CD4-positive, alpha-beta T cell treated with Interleukin-17A for 4 hours (primary cell): ENCODE results near the gene H19.

Experiments
- DNase-seq: peaks from one replicate; pipeline ENCODE4 v3.0.0-alpha.2; 2020; ENCODE audit warnings: mixed read lengths

H19 gene

GRCh38 chr11:1997755-1998154 lies at the start of gene H19:
TSS of gene H19 (minus strand) at chr11:1997842.
- DNase-seq: no peak

DNA sequence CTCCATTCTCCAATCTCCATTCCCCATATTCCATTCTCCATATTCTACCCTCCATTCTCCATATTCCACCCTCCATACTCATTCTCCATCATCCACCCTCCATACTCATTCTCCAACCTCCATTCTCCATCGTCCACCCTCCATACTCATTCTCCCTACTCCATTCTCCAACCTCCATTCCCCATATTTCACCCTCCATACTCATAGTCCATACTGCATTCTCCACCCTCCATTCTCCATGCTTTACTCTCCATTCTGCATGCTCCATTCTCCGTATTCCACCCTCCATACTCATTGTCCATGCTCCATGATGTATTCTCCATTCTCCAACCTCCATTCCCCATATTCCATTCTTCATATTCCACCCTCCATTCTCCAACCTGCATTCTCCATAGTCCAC lies 44.3 kb upstream of the H19 start:
- DNase-seq: no peak

DNA sequence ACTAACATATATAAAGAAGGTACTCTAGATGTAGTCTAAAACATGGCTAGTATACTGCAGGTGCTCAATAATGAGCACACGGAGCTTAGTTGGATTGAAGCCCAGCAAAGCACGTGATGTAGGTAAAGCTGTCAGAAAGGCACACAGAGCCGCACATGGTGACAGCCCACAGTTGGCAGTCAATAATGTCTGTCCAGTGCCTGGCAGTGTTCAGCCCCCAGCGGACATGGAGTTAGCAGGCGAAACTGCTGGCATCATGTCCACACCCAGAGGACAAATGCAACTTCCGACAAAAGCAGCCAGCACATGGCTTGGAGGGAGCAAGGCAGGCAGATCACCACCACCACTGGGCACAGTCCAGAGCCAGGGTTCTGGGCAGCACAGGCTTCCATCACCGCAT lies 43.5 kb upstream of the H19 start:
- no peak for DNase-seq

DNA sequence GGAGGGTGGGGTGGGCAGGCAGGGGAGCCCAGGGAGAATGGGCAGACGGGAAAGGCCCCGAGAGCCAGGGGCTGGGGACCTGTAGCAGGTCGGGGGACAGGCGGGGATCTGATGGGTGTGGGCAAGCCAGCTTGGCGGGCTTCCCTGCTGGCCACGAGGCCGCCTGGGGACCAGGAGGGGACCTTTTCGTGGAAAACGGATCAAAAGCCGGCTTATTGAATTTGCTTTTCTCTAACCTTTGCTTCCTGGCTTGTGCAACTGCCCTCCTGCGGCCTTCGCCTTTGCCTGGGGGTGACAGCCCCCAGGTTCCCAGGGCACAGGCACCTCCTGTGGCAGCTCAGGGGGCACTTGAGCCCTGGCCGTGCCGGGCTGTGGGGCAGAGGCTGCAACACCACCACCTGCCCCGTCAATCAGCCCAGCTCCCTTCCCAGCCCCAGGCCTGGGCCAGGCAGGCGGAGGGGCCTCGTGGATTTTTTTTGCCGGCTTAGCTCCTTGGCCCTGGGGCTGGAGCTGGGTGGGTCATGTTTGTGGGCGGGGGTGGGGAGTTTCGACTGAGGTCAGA lies 41.6 kb upstream of the H19 start:
- no peak for DNase-seq

DNA sequence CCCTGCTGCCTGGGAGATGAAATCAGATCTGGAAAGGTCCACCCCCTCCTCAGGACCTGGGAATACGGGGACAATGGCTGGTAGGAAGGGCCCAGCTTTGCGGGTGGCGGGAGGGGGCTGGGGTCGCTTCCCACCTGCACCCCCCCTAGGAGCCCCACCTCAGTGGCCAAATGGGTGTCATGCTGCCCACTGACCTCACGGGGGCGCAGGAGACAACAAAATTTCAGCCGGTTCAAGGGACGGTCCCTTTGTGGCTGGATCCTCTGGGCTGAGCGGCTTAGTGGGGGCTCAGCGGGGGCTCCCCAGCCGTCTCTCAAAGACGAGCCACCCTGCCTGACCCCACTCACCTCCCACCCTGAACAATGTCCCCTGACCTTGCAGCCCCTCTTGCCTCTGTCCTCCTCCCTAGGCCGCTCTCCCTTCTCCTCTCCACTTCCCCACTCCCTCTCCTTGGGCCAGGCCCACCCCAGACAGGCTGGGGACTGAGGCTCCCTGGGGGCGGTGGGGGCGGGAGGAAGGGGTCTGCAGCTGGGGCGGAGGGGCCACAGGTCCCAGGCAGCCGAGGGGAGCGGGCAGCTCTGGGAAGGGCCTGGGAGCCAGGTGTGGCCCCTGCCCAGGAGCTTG lies 39.3 kb upstream of the H19 start:
- DNase-seq: no peak

DNA sequence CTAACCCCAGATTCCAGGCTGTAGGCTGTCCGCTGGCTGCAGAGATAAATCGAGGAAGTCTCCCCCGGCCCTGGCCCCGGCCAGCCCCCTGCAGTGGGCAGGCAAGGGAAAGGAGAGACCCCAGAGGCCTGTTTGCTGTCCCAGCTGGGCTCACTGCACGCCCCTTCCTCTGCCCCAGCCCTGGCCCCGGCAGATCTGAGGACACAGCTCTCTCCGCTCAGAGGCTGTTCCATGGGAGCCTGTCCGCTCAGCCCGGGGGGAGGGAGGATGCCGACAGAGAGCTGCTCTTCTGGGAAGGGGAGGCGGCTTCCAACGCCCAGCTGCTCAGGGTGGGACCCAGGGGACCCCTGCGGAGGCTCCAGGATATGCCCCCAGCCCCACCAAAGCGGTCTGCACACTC lies 37.7 kb upstream of the H19 start:
- DNase-seq: no peak

DNA sequence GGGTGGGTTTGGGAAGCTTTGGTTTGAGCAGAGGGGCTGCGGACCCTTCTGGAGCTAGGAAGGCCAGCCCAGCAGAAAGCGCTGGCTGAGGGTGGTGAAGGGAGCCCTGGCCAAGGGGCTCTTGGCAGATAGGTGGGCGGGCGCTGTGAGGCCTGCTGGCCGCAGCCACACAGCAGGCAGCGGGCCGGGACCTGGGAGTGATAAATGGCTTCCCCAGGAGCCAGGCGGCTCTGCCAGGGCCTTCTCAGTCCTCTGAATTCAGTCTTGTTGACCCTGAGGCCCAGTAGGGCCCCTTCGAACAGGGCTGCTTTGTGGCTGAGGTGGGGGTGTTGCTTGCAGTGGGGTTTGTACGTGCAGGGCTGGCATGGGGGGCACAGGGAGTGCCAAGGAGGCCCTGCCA lies 33.4 kb upstream of the H19 start:
- no peak for DNase-seq

- no peak for DNase-seq
Observed at GRCh38 chr11:2027708-2028107, 30.1 kb upstream of the H19 start.

GRCh38 chr11:2015025-2015424 lies 17.4 kb upstream of the H19 start:
- no peak for DNase-seq

- no peak for DNase-seq
Observed at GRCh38 chr11:2012440-2012839, 14.8 kb upstream of the H19 start.

DNA sequence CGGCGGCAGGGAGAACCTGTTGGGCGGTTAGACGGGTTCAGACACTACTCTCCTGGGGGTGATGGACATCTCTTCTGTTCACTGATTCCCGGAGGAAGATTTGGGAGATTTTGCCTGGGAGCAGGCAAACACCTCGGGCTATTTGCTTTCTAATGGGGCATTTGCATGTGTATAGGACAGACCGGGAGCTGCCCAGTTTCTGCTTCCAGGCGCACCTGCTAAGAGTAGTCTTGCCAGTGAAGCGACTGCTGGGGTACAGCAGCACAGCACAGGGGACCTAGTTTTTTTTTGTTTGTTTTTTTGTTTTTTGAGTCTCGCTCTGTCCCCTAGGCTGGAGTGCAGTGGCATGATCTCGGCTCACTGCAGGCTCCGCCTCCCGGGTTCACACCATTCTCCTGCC lies 6.8 kb upstream of the H19 start:
- no peak for DNase-seq

DNA sequence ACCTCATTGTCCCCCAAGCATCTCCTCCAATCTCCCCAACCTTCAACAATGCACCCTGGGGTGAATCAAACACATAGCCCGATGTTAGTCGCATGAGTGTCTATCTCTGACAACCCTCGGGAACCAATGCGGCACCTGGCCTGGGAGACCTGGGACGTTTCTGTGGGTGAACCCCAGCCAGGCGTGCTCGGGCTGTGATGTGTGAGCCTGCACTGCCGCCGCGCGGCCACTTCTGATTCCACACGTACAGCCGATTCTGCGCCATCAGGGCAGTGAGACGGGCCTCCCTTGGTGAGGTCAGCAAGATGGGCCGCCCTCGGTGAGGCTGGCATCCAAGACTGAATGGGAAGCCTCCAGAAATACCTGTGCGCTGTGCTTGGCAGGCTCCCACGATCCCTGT lies 5.2 kb upstream of the H19 start:
- no peak for DNase-seq

DNA sequence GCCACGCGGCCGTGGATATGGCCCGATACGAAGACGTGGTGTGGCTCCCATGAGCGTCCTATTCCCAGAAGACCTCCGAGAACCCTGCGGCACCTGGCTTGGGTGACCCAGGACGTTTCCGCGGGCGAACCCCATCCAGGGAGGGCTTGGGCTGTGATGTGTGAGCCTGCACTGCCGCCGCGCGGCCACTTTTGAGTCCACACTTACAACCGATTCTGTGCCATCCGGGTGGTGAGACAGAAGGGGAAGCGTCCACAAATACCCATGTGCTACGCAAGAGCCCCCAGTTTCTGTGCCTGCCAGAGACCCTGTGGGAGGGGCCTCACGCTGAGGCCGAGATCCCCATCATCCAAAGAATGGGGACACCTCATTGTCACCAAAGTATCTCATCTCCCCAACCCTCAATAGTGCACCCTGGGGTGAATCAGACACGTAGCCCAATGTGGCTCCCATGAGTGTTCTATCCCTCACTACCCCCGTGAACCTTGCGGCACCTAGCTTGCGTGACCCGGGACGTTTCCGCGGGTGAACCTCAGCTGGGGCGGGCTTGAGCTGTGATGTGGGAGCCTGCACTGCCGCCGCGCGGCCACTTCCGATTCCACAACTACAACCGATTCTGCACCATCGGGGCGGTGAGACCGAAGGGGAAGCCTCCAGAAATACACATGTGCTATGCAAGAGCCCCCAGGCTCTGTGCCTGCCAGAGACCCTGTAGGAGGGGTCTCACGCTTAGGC lies 4.6 kb upstream of the H19 start:
- DNase-seq: no peak

DNA sequence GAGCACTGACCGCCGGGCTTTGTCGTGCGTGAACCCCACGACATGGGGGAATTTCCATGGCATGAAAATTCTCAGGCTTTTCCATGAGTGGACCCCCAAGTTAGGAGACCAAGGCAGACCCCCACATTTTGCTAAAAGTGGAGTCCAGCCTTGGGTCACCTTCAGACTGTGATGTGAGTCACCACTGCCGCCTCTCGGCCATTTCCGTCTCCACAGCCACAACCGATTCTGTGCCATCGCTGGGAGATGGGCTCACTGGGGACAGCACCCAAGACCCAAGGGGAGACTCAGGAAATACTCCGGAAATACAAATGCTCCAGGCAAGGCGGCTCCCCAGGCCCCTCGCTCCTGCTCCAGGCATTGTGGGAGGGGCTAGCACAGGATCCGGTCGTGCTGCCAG lies 1.2 kb upstream of the H19 start:
- DNase-seq: no peak

DNA sequence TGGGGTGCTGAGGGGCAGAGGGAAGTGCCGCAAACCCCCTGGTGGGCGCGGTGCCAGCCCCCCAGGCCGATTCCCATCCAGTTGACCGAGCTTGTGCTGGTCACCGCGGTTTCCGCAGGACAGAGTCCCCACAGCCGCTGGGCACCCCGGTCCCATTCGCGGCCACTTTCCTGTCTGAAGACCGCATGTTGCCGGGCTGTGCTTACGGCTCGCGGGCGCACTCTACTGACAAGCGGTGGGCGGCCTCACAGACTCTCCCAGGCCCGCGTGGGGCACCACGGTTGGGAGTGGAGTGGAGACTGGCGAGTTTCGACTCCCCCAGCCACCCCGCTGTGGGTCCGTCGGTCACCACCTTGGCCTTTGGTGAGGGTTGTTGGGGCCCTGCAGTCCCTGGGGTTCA lies 648 bp upstream of the H19 start:
- no peak for DNase-seq

- no peak for DNase-seq
Observed at GRCh38 chr11:1994121-1994520, 3.5 kb downstream of the H19 start.

DNA sequence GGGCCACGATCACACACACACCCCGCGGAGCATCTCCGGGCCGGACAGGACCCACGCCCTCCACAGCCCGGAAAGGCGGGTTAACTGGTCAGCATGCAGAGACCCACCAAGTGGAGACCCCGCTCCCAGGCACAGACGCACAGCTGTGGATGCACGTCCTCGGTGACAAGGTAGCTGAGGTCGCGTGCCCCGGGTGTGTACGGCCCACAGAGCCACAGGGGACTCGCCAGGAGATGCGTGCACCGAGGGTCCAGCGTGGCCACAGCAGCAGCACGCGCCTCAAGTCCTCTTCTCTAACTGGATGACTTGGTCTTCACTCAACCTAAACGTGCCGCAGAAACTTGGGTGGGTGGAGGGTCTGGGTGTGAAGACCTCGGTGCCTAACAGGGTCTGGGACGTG lies 5.5 kb downstream of the H19 start:
- no peak for DNase-seq

- no peak for DNase-seq
Observed at GRCh38 chr11:1990872-1991578, 6.6 kb downstream of the H19 start.

DNA sequence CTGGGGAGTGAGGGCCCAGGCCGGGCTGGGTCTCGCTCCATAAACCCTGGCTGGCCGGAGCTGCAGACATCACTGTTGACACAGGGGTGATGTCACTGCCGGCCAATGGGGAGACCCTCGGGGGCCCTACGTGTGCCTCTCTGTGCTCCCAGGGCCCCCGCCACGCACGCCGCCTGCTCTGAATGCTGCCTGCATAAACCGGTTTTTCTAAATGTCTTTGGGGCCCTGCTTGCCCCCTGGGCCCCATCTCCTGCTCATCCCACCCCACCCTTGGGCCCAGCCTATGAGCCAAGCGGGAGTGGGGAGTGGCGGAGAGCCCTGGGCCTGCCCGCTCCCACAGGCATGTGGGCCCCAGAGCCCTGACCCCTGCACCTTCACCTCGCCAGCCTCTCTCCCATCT lies 7.7 kb downstream of the H19 start:
- DNase-seq: no peak

DNA sequence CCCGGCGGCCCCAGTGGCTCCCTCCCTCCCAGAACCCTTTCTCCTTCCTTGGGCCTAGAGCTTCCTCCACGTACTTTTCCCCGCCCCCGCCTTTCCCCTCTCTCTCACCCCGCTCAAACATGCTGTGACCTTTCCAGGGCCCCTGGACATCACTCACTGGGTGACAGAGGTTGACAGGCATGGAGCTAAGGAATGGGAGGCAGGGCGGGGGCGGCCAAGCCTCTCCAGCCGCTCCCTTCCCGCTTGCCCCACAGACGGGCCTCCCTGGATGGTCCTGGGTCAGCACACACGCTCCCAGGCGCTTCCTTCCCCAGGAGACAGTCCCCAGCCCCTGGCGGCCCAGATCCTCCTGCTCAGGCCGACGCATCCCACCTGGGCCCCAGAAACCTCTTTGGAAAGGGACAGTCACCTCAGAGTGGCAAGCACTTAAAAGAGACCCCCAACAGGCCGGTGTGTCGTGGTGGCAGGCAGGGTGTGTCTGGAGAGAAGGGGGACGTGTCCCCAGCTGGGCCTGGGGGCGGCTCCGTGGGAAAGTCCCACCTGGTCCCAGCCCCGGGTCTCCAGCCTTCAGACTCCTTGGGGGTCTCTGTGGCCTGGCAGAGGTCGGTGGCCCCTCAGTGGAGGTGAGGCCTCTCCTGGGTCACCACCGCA lies 8.8 kb downstream of the H19 start:
- DNase-seq: no peak

DNA sequence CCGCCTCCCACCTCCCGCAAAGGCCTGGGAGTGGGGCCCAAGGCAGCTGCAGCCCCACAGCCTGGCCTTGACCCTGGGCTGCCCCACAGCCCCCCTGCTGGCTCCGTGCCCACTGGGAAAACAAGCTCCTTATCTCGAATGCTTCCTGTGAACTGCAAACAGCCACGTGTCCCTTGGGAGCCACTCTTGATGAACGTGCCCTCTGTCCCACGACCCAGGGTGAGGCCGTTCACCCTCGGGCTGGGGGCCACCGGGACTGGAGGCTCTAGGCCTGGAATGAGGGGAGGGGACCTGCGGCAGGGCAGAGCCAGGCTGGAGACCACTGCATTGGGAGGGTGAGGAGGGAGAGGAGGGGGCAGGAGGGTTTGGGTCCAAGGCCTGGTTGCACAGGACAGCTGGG lies 9.5 kb downstream of the H19 start:
- DNase-seq: no peak

DNA sequence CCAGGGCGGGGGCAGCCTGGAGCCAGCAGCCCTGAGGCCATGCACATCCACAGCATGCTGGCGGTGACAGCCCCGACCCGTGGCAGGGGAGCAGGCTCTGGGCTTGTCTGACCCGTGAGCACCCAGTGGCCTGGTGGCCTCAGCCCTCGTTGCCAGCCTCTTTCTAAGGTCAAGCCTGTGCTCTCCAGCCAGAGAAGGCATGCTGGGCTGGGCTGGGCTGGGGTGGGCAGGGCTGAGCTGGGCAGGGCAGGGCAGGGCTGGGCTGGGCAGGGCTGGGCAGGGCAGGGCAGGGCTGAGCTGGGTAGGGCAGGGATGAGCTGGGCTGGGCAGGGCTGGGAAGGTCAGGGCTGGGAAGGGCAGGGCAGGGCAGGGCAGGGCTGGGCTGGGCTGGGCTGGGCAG lies 10.6 kb downstream of the H19 start:
- no peak for DNase-seq

- no peak for DNase-seq
Observed at GRCh38 chr11:1983601-1983961, 14.1 kb downstream of the H19 start.
